SK-N-SH (cell line): ENCODE measurements around the gene SLC41A2. TPM values are rescaled to one million over a fixed set of nuclear protein-coding genes. Genes with fewer than 3 reads are reported as not detected.

Experiments
- CTCF ChIA-PET: fragments of 300-600, 350-600 bp; formaldehyde crosslinking; extraction: SDS; loops from one replicate; lab custom pipeline; 2021; lab: Yijun Ruan, JAX
- POLR2A ChIA-PET: fragments of 350-600 bp; sonication (Branson Sonifier 250); formaldehyde crosslinking; extraction: SDS; loops from one replicate; lab custom pipeline; 2020; ENCODE audit warnings: antibody characterized with exemption, inconsistent platforms; lab: Yijun Ruan, JAX
- DNase-seq: peaks from one replicate; pipeline ENCODE4 v3.0.0; 2012
- H2AFZ ChIP-seq: fragments of 200-600 bp; sonication (generic); 2 replicates; pipeline ENCODE4 v1.8.1; 2016; ENCODE audit warnings: antibody characterized with exemption, mild to moderate bottlenecking, low read depth
- H3F3A ChIP-seq: fragments of 200-600 bp; sonication (generic); replicated peaks from 2 replicates; pipeline ENCODE3; 2016; ENCODE audit warnings: antibody characterized with exemption, mild to moderate bottlenecking; ENCODE audit not compliant: insufficient read depth
- H3K27ac ChIP-seq, 2 experiments: fragments of 200-500 bp in 1 of 2; fragments of 200-600 bp in 1 of 2; sonication (Bioruptor generic) in 1 of 2; sonication (generic), shearing (Covaris generic) in 1 of 2; 2 replicates each; pipeline versions ENCODE4 v1.5.1 to v1.6.1; 2014 to 2016; ENCODE audit warnings: low read depth in 2 of 2, inconsistent platforms in 1 of 2, low read length in 1 of 2, mild to moderate bottlenecking in 1 of 2, mixed read lengths in 1 of 2
- H3K27me3 ChIP-seq: fragments of 200-600 bp; sonication (generic), shearing (Covaris generic); 2 replicates; pipeline ENCODE4 v1.6.1; 2016; ENCODE audit warnings: mixed run types; ENCODE audit not compliant: insufficient read depth
- H3K36me3 ChIP-seq, 2 experiments: fragments of 200-500 bp in 1 of 2; fragments of 200-600 bp in 1 of 2; sonication (Bioruptor generic) in 1 of 2; sonication (generic) in 1 of 2; replicated peaks in 1 of 2; 2 replicates each; pipeline versions ENCODE3 to v1.5.1; 2014 to 2016; ENCODE audit warnings: low read length in 1 of 2, mild to moderate bottlenecking in 1 of 2; ENCODE audit not compliant: insufficient read depth in 2 of 2, control insufficient read depth in 1 of 2
- H3K4me1 ChIP-seq, 2 experiments: fragments of 200-500 bp in 1 of 2; fragments of 200-600 bp in 1 of 2; sonication (Bioruptor generic) in 1 of 2; sonication (generic), shearing (Covaris generic) in 1 of 2; 2 replicates each; pipeline versions ENCODE4 v1.5.1 to v1.6.1; 2014 to 2016; ENCODE audit warnings: low read depth in 1 of 2, low read length in 1 of 2, mixed run types in 1 of 2; ENCODE audit not compliant: insufficient read depth in 2 of 2, control insufficient read depth in 1 of 2
- H3K4me2 ChIP-seq: fragments of 200-600 bp; sonication (generic), shearing (Covaris generic); 2 replicates; pipeline ENCODE4 v1.6.1; 2017; ENCODE audit warnings: mixed run types
- H3K4me3 ChIP-seq, 2 experiments: fragments of 200-500 bp in 1 of 2; fragments of 200-600 bp in 1 of 2; sonication (Bioruptor generic) in 1 of 2; sonication (generic), shearing (Covaris generic) in 1 of 2; 2 replicates each; pipeline versions ENCODE4 v1.5.1 to v1.8.1; 2014 to 2016; ENCODE audit warnings: low read depth in 2 of 2, inconsistent platforms in 1 of 2, low read length in 1 of 2, mild to moderate bottlenecking in 1 of 2, mixed read lengths in 1 of 2, moderate library complexity in 1 of 2
- H3K79me2 ChIP-seq: fragments of 200-600 bp; sonication (generic); 2 replicates; pipeline ENCODE4 v1.8.1; 2017; ENCODE audit warnings: mild to moderate bottlenecking; ENCODE audit not compliant: insufficient read depth
- H3K9ac ChIP-seq: fragments of 200-600 bp; sonication (generic); 2 replicates; pipeline ENCODE4 v1.6.1; 2017; ENCODE audit warnings: mixed run types
- H3K9me2 ChIP-seq: fragments of 200-600 bp; sonication (generic); 2 replicates; pipeline ENCODE4 v1.6.1; 2017; ENCODE audit warnings: mixed run types
- H3K9me3 ChIP-seq: fragments of 200-600 bp; sonication (generic); 2 replicates; pipeline ENCODE4 v1.6.1; 2017; ENCODE audit warnings: mixed run types, mild to moderate bottlenecking, moderate library complexity
- H4K20me1 ChIP-seq: fragments of 200-600 bp; sonication (generic); 2 replicates; pipeline ENCODE4 v1.6.1; 2017; ENCODE audit warnings: mild to moderate bottlenecking, mixed run types; ENCODE audit not compliant: insufficient read depth
- CHD2 ChIP-seq: fragments of 150-350 bp; IDR thresholded peaks from 2 replicates; pipeline ENCODE4 v1.6.1; 2018; ENCODE audit warnings: low read length; ENCODE audit not compliant: partially characterized antibody
- EP300 ChIP-seq, 2 experiments: IDR thresholded peaks; 2 replicates each; pipeline versions ENCODE4 v1.4.0 to v1.6.1; 2012; ENCODE audit warnings: borderline replicate concordance in 1 of 2, low read depth in 1 of 2, low read length in 1 of 2
- EZH2phosphoT487 ChIP-seq: fragments of 200-600 bp; sonication (generic); IDR thresholded peaks from 2 replicates; pipeline ENCODE4 v1.6.1; 2017; ENCODE audit warnings: low read depth, mixed run types, mild to moderate bottlenecking, antibody characterized with exemption, moderate library complexity, borderline replicate concordance
- FOSL2 ChIP-seq: IDR thresholded peaks from 2 replicates; pipeline ENCODE4 v1.4.0; 2012; ENCODE audit warnings: low read depth, mild to moderate bottlenecking, moderate library complexity, borderline replicate concordance
- FOXJ3 ChIP-seq: sonication (generic); formaldehyde crosslinking; IDR thresholded peaks from 2 replicates; pipeline ENCODE4 v1.5.1; 2020; ENCODE audit warnings: mild to moderate bottlenecking, missing genetic modification reagents
- GABPA ChIP-seq: IDR thresholded peaks from 2 replicates; pipeline ENCODE4 v1.4.0; 2012; ENCODE audit warnings: low read depth, mild to moderate bottlenecking
- JUND ChIP-seq: IDR thresholded peaks from 2 replicates; pipeline ENCODE4 v1.4.0; 2012
- MXI1 ChIP-seq: IDR thresholded peaks from 2 replicates; pipeline ENCODE4 v1.6.1; 2012; ENCODE audit warnings: mild to moderate bottlenecking, low read depth, low read length, improper control_type of control experiment
- NFIC ChIP-seq: IDR thresholded peaks from 2 replicates; pipeline ENCODE4 v1.4.0; 2012; ENCODE audit warnings: borderline replicate concordance
- NRF1 ChIP-seq: IDR thresholded peaks from 2 replicates; pipeline ENCODE4 v1.6.1; 2012; ENCODE audit warnings: low read depth, mild to moderate bottlenecking, low read length
- RAD21 ChIP-seq: IDR thresholded peaks from 2 replicates; pipeline ENCODE4 v1.6.1; 2012; ENCODE audit warnings: mild to moderate bottlenecking, low read length
- RFX5 ChIP-seq: IDR thresholded peaks from 2 replicates; pipeline ENCODE4 v1.6.1; 2012; ENCODE audit warnings: mild to moderate bottlenecking, improper control_type of control experiment, low read length
- SIN3A ChIP-seq: IDR thresholded peaks from 2 replicates; pipeline ENCODE4 v1.6.1; 2012; ENCODE audit warnings: low read depth, mild to moderate bottlenecking, low read length, moderate library complexity, borderline replicate concordance
- SMC3 ChIP-seq: IDR thresholded peaks from 2 replicates; pipeline ENCODE4 v1.6.1; 2012; ENCODE audit warnings: low read depth, low read length, improper control_type of control experiment
- TCF12 ChIP-seq: IDR thresholded peaks from 2 replicates; pipeline ENCODE4 v1.4.0; 2012
- WGBS: methylation state at CpG from one replicate; pipeline ENCODE4 v1.1.6; 2017; ENCODE audit warnings: low lambda C conversion rate; 5-methylcytosine and 5-hydroxymethylcytosine counted together
- polyA plus RNA-seq, 3 experiments: library from polyadenylated mRNA; depleted of rRNA; stranded (reverse); fragments of >200 nt; gene quantifications; 2 replicates each; pipeline ENCODE4 v1.2.3, GENCODE V29; 2012
- TF ChIP-seq, protein P1 (sequence below): IDR thresholded peaks from 2 replicates; pipeline ENCODE4 v1.4.0; 2012; ENCODE audit warnings: low read depth
- TF ChIP-seq, protein P2 (sequence below): IDR thresholded peaks from 2 replicates; pipeline ENCODE4 v1.4.0; 2012; ENCODE audit warnings: low read depth, borderline replicate concordance
- TF ChIP-seq, protein P3 (sequence below): fragments of 150-350 bp; IDR thresholded peaks from 2 replicates; pipeline ENCODE4 v1.6.1; 2017; ENCODE audit warnings: antibody characterized with exemption, low read length, low read depth, borderline replicate concordance
- TF ChIP-seq, protein P4 (sequence below): IDR thresholded peaks from 2 replicates; pipeline ENCODE4 v1.4.0; 2012; ENCODE audit warnings: low read depth, borderline replicate concordance
- TF ChIP-seq, protein P5 (sequence below): fragments of 150-350 bp; IDR thresholded peaks from 2 replicates; pipeline ENCODE4 v1.6.1; 2016; ENCODE audit warnings: mild to moderate bottlenecking, low read depth, low read length
- TF ChIP-seq, protein P6 (sequence below): fragments of 200-600 bp; sonication (generic); IDR thresholded peaks from 2 replicates; pipeline ENCODE4 v1.6.1; 2017; ENCODE audit warnings: antibody characterized with exemption, mild to moderate bottlenecking, moderate library complexity

Gene SLC41A2, protein sequence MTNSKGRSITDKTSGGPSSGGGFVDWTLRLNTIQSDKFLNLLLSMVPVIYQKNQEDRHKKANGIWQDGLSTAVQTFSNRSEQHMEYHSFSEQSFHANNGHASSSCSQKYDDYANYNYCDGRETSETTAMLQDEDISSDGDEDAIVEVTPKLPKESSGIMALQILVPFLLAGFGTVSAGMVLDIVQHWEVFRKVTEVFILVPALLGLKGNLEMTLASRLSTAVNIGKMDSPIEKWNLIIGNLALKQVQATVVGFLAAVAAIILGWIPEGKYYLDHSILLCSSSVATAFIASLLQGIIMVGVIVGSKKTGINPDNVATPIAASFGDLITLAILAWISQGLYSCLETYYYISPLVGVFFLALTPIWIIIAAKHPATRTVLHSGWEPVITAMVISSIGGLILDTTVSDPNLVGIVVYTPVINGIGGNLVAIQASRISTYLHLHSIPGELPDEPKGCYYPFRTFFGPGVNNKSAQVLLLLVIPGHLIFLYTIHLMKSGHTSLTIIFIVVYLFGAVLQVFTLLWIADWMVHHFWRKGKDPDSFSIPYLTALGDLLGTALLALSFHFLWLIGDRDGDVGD
- 1.7 and 3.1 TPM in 2 replicates for polyA plus RNA-seq (2012; rRNA removed)
- polyA plus RNA-seq (2012; cell fraction: cytosol; rRNA removed): 3.0 and 4.2 TPM in 2 replicates
- polyA plus RNA-seq (2012; cell fraction: nucleus; rRNA removed): 1.4 and 2.2 TPM in 2 replicates

DNA sequence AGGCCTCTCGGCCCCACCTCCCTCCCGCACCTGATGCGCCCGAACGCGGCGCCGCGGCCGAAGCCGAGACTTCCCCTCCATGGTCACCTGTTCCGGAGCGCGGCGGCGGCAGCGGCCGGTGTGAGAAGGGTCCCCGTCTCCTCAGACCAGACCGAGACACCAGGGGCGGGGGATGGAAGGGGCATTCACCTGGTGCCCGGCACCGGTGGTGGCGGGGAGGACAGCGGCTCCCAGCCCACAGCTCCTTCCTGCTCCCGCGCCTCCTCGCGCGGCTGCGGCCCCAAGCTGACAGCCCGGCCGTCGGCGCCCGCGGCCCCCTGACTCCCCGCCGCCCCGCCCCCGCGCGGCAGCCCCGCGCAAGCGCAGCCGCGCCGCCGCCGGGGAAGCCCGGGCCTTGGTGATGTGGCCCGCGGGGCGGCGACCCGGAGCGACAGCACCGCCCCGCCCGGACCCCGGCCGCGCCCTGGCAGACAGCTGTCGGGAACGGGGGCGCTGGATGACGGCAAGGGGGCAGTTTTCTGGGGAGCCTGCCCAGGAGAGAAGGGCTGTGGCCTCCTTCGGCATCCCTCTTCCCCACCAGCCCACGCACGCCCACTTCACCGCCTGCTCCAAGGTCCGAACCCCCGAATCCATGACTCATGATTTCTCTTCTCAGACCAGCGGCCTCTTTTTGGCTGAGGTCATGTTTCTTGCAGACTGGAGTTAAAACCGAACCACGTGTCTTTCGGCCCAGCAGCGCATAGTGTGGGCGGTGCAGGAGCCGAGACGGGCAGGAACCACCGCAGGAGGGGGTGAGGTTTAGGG, at the start of gene SLC41A2:
Gene SLC41A2, minus strand, starts transcription at position 290 of the 804 bp plus-strand sequence. CDS start 29,763 bp downstream, outside the sequence.
- peaks cover 6 to 17% of the 10 kb centered on the region in 2 experiments; a peak in 3 of 4 replicates for H3K4me1 ChIP-seq
- POLR2A ChIA-PET: interaction anchor here (1.3 kb wide), 1 partner anchor 27 kb away, joined by 3 read pairs; no protein-coding TSS in a partner anchor
- no peak for TF ChIP-seq GABPA
- TF ChIP-seq, protein P1, sequence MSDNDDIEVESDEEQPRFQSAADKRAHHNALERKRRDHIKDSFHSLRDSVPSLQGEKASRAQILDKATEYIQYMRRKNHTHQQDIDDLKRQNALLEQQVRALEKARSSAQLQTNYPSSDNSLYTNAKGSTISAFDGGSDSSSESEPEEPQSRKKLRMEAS: peak; percentile 94
- TF ChIP-seq JUND: peak; percentile 37; the same call in 1 of the 2 replicates
- TF ChIP-seq, protein P2, sequence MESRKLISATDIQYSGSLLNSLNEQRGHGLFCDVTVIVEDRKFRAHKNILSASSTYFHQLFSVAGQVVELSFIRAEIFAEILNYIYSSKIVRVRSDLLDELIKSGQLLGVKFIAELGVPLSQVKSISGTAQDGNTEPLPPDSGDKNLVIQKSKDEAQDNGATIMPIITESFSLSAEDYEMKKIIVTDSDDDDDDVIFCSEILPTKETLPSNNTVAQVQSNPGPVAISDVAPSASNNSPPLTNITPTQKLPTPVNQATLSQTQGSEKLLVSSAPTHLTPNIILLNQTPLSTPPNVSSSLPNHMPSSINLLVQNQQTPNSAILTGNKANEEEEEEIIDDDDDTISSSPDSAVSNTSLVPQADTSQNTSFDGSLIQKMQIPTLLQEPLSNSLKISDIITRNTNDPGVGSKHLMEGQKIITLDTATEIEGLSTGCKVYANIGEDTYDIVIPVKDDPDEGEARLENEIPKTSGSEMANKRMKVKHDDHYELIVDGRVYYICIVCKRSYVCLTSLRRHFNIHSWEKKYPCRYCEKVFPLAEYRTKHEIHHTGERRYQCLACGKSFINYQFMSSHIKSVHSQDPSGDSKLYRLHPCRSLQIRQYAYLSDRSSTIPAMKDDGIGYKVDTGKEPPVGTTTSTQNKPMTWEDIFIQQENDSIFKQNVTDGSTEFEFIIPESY: no peak
- TF ChIP-seq EZH2phosphoT487: no peak
- TF ChIP-seq FOSL2: peak; percentile 65; the same call in 1 of the 2 replicates
- TF ChIP-seq NFIC: peak; percentile 22; the same call in 1 of the 2 replicates
- no peak for TF ChIP-seq RFX5
- TF ChIP-seq, protein P3, sequence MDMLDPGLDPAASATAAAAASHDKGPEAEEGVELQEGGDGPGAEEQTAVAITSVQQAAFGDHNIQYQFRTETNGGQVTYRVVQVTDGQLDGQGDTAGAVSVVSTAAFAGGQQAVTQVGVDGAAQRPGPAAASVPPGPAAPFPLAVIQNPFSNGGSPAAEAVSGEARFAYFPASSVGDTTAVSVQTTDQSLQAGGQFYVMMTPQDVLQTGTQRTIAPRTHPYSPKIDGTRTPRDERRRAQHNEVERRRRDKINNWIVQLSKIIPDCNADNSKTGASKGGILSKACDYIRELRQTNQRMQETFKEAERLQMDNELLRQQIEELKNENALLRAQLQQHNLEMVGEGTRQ: no peak
- TF ChIP-seq CHD2: no peak
- TF ChIP-seq FOXJ3 (CRISPR knock-in tag): no peak
- peak; percentile 71 for TF ChIP-seq MXI1
- no peak for TF ChIP-seq RAD21
- TF ChIP-seq NRF1: peak; percentile 77
- no peak for TF ChIP-seq SMC3
- TF ChIP-seq, protein P4, sequence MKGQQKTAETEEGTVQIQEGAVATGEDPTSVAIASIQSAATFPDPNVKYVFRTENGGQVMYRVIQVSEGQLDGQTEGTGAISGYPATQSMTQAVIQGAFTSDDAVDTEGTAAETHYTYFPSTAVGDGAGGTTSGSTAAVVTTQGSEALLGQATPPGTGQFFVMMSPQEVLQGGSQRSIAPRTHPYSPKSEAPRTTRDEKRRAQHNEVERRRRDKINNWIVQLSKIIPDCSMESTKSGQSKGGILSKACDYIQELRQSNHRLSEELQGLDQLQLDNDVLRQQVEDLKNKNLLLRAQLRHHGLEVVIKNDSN: peak; percentile 67
- TF ChIP-seq, protein P5, sequence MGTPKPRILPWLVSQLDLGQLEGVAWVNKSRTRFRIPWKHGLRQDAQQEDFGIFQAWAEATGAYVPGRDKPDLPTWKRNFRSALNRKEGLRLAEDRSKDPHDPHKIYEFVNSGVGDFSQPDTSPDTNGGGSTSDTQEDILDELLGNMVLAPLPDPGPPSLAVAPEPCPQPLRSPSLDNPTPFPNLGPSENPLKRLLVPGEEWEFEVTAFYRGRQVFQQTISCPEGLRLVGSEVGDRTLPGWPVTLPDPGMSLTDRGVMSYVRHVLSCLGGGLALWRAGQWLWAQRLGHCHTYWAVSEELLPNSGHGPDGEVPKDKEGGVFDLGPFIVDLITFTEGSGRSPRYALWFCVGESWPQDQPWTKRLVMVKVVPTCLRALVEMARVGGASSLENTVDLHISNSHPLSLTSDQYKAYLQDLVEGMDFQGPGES: no peak
- peak; percentile 14; the same call in 1 of the 2 replicates for TF ChIP-seq SIN3A
- 0 out of 2 replicates have a peak, but pooled peaks have one; percentile 14 for TF ChIP-seq TCF12
- TF ChIP-seq, protein P6, sequence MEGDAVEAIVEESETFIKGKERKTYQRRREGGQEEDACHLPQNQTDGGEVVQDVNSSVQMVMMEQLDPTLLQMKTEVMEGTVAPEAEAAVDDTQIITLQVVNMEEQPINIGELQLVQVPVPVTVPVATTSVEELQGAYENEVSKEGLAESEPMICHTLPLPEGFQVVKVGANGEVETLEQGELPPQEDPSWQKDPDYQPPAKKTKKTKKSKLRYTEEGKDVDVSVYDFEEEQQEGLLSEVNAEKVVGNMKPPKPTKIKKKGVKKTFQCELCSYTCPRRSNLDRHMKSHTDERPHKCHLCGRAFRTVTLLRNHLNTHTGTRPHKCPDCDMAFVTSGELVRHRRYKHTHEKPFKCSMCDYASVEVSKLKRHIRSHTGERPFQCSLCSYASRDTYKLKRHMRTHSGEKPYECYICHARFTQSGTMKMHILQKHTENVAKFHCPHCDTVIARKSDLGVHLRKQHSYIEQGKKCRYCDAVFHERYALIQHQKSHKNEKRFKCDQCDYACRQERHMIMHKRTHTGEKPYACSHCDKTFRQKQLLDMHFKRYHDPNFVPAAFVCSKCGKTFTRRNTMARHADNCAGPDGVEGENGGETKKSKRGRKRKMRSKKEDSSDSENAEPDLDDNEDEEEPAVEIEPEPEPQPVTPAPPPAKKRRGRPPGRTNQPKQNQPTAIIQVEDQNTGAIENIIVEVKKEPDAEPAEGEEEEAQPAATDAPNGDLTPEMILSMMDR: no peak; the same call in 1 of the 2 replicates
- no peak for TF ChIP-seq EP300 (IDR thresholded peaks at IDR 0.05; ENCODE audit: borderline replicate concordance in 1 of 2, low read depth in 1 of 2, low read length in 1 of 2)
- peak; percentile 98 for DNase-seq
- no peaks in the 10 kb centered on the region for H4K20me1 ChIP-seq
- no peaks in the 10 kb centered on the region for H3K9me2 ChIP-seq
- 3% methylated on average over 8 of the region's 83 CpGs for WGBS
- H3K27me3 ChIP-seq: no peaks in the 10 kb centered on the region
- peak within 1 kb of the TSS; percentile 67 for H3K4me2 ChIP-seq
- H3K9me3 ChIP-seq: no peaks in the 10 kb centered on the region
- H3K4me3 ChIP-seq: peak within 1 kb of the TSS; percentile 81 to 83
- H3K79me2 ChIP-seq: peaks cover 5% of the 10 kb centered on the region; the same call in 1 of the 2 replicates
- H2AFZ ChIP-seq: peak within 1 kb of the TSS; percentile 68
- H3K9ac ChIP-seq: peak within 1 kb of the TSS; percentile 77
- H3F3A ChIP-seq: peaks cover 24% of the 10 kb centered on the region
- CTCF ChIA-PET: interaction anchor here (0.6 to 2.5 kb wide), 8 partner anchors 9 to 577 kb away, joined by 3 to 20 read pairs (median 4); no protein-coding TSS in a partner anchor
- no peaks in the 10 kb centered on the region for H3K36me3 ChIP-seq
- peak within 1 kb of the TSS; percentile 77 to 88 for H3K27ac ChIP-seq
